Colonic mucosa (tissue), 4 donors: ENCODE results near the gene BTRC. TPM values are rescaled to one million over a fixed set of nuclear protein-coding genes. Genes with fewer than 3 reads are reported as not detected.
"Not testable (repeated sequence)": the region's sequence is repeated elsewhere in the genome, so short reads cannot be mapped to it uniquely, and the experiment has no call there.

Source experiments
- DNase-seq: peaks from one replicate; pipeline ENCODE4 v3.0.0-alpha.2; 2020
- H3K27ac ChIP-seq: fragments of 200-600 bp; one replicate; pipeline ENCODE4 v1.8.0; 2021
- H3K27me3 ChIP-seq: fragments of 200-600 bp; one replicate; pipeline ENCODE4 v1.8.0; 2021
- H3K36me3 ChIP-seq: fragments of 200-600 bp; one replicate; pipeline ENCODE4 v1.8.0; 2021
- H3K4me1 ChIP-seq: fragments of 200-600 bp; one replicate; pipeline ENCODE4 v1.8.0; 2021; ENCODE audit warnings: mild to moderate bottlenecking
- H3K4me3 ChIP-seq: fragments of 200-600 bp; one replicate; pipeline ENCODE4 v1.8.0; 2021
- H3K9ac ChIP-seq, 2 donors: one replicate each; pipeline ENCODE4 v1.7.0; 2013; ENCODE audit warnings: control low read depth in 2 of 2, low read depth in 2 of 2, low read length in 2 of 2
- H3K9me3 ChIP-seq: fragments of 200-600 bp; one replicate; pipeline ENCODE4 v1.8.0; 2021
- CTCF ChIP-seq: fragments of 200-600 bp; IDR thresholded peaks from one replicate; pipeline ENCODE4 v1.8.0; 2022; ENCODE audit warnings: antibody characterized with exemption, mild to moderate bottlenecking
- intact Hi-C: fragments of 100-400 bp; cut with DNase I; formaldehyde crosslinking; loops from one replicate; pipeline ENCODE4 v1.14.1; 2022
- total RNA-seq, 2 donors: library from RNA; stranded (reverse); fragmentation: NEBNext Ultra II Directional in 1 of 2; extraction: Animal tissue kit (Norgen Biotek cat#: 25700) in 1 of 2; gene quantifications; one replicate each; pipeline ENCODE4 v1.2.1, GENCODE V29; 2021
- donor health status: healthy.
- donor health status: DM: no; HTN: no; CAD: no.
- donor health status: DM: no; HTN: no; CAD: no.

BTRC gene
- total RNA-seq, 2 donors from 2014 or later: 9.9 to 10.5 TPM

GRCh38 chr10:101311185-101312066, 42.5 kb upstream of the BTRC start:
- no peak overlapping the region for H3K27ac ChIP-seq
- H3K9ac ChIP-seq: no peak overlapping the region
- no peak overlapping the region for H3K4me3 ChIP-seq
- no peak for DNase-seq
- intact Hi-C loops: no loop called here
- H3K4me1 ChIP-seq: no peaks in the 10 kb centered on the region
- H3K27me3 ChIP-seq: peaks cover 13% of the 10 kb centered on the region
- TF ChIP-seq CTCF: no peak
- no peaks in the 10 kb centered on the region for H3K36me3 ChIP-seq
- H3K9me3 ChIP-seq: no peaks in the 10 kb centered on the region

GRCh38 chr10:101319241-101319915, 34.6 kb upstream of the BTRC start:
- H3K4me1 ChIP-seq: no peaks in the 10 kb centered on the region
- TF ChIP-seq CTCF: no peak
- intact Hi-C loops: no loop called here
- H3K9ac ChIP-seq: no peak overlapping the region
- no peaks in the 10 kb centered on the region for H3K27me3 ChIP-seq
- DNase-seq: no peak
- H3K9me3 ChIP-seq: no peaks in the 10 kb centered on the region
- H3K27ac ChIP-seq: no peak overlapping the region
- H3K4me3 ChIP-seq: no peak overlapping the region
- no peaks in the 10 kb centered on the region for H3K36me3 ChIP-seq

- intact Hi-C loops: no loop called here
- DNase-seq: no peak
- Histone ChIP-seq H3K4me3 (no peak overlapping the region), H3K9me3 (no peaks in the 10 kb centered on the region), H3K4me1 (no peaks in the 10 kb centered on the region), H3K27ac (no peak overlapping the region), H3K27me3 (no peaks in the 10 kb centered on the region), H3K9ac (no peak overlapping the region), H3K36me3 (no peaks in the 10 kb centered on the region)
- no peak for TF ChIP-seq CTCF
Measured at GRCh38 chr10:101321073-101321472, 32.9 kb upstream of the BTRC start.

GRCh38 chr10:101322266-101323108, 31.5 kb upstream of the BTRC start:
- no peak for DNase-seq
- Histone ChIP-seq H3K36me3 (no peaks in the 10 kb centered on the region), H3K27ac (no peak overlapping the region), H3K4me3 (no peak overlapping the region), H3K9me3 (no peaks in the 10 kb centered on the region), H3K27me3 (no peaks in the 10 kb centered on the region), H3K9ac (no peak overlapping the region), H3K4me1 (no peaks in the 10 kb centered on the region)
- TF ChIP-seq CTCF: no peak
- intact Hi-C loops: no loop called here

GRCh38 chr10:101323495-101323894, 30.5 kb upstream of the BTRC start:
- H3K4me1 ChIP-seq: no peaks in the 10 kb centered on the region
- no peak overlapping the region for H3K4me3 ChIP-seq
- DNase-seq: no peak
- no peak overlapping the region for H3K9ac ChIP-seq
- H3K27ac ChIP-seq: no peak overlapping the region
- intact Hi-C loops: no loop called here
- no peaks in the 10 kb centered on the region for H3K27me3 ChIP-seq
- no peak for TF ChIP-seq CTCF
- H3K9me3 ChIP-seq: no peaks in the 10 kb centered on the region
- H3K36me3 ChIP-seq: no peaks in the 10 kb centered on the region

- intact Hi-C loops, H3K27me3 ChIP-seq, H3K9me3 ChIP-seq, H3K27ac ChIP-seq, DNase-seq, H3K4me3 ChIP-seq, H3K9ac ChIP-seq, H3K4me1 ChIP-seq, H3K36me3 ChIP-seq: not testable (repeated sequence)
Measured at GRCh38 chr10:101327454-101327853, 26.5 kb upstream of the BTRC start.
